Progenitor cell of endocrine pancreas (in vitro differentiated cells): ENCODE measurements around the gene ZNF292. TPM values are rescaled to one million over a fixed set of nuclear protein-coding genes. Genes with fewer than 3 reads are reported as not detected.
"Not testable (repeated sequence)": the region's sequence is repeated elsewhere in the genome, so short reads cannot be mapped to it uniquely, and the experiment has no call there.

Experiments used
- DNase-seq: peaks from one replicate; pipeline ENCODE4 v3.0.0; 2021; ENCODE audit warnings: low spot score; ENCODE audit not compliant: unreplicated experiment
- H3K27ac Mint-ChIP-seq: 2 replicates; pipeline ENCODE4 v1.8.0; 2021; ENCODE audit warnings: mild to moderate bottlenecking, moderate library complexity, mixed read lengths
- H3K27me3 Mint-ChIP-seq: 2 replicates; pipeline ENCODE4 v1.8.0; 2021; ENCODE audit warnings: mixed read lengths
- H3K36me3 Mint-ChIP-seq: 2 replicates; pipeline ENCODE4 v1.8.0; 2022; ENCODE audit warnings: mixed read lengths; ENCODE audit not compliant: insufficient read depth
- H3K4me1 Mint-ChIP-seq: 2 replicates; pipeline ENCODE4 v1.8.0; 2021; ENCODE audit warnings: low read depth, mixed read lengths
- H3K4me3 Mint-ChIP-seq: 2 replicates; pipeline ENCODE4 v1.8.0; 2021; ENCODE audit warnings: low read depth, mild to moderate bottlenecking, moderate library complexity, mixed read lengths
- H3K9me3 Mint-ChIP-seq: 2 replicates; pipeline ENCODE4 v1.8.0; 2021; ENCODE audit warnings: low read depth, mixed read lengths
- CTCF ChIP-seq: fragments of 200-600 bp; sonication (generic); IDR thresholded peaks from one replicate; pipeline ENCODE4 v1.5.0; 2021; ENCODE audit warnings: antibody characterized with exemption, mild to moderate bottlenecking; ENCODE audit not compliant: unreplicated experiment
- total RNA-seq: library from RNA; stranded (reverse); gene quantifications from 2 replicates; pipeline ENCODE4 v1.2.1, GENCODE V29; 2021

The ZNF292 gene
- total RNA-seq, 1 donor from 2014 or later, result 67.9 TPM

- Mint-ChIP-seq H3K36me3 (no peaks in the 10 kb centered on the region), H3K27ac (peak overlapping the region; percentile 70), H3K9me3 (peaks cover 2% of the 10 kb centered on the region), H3K4me1 (peaks cover 27% of the 10 kb centered on the region), H3K4me3 (peak overlapping the region; percentile 72), H3K27me3 (peaks cover 2% of the 10 kb centered on the region)
- TF ChIP-seq CTCF, result no peak
- peak; percentile 51 for DNase-seq
These were observed 3.4 kb upstream of the ZNF292 start for GRCh38 chr6:87151781-87152525.

GRCh38 chr6:87152526-87152955 lies 2.8 kb upstream of the ZNF292 start:
- H3K4me1 Mint-ChIP-seq, result peaks cover 28% of the 10 kb centered on the region
- H3K27ac Mint-ChIP-seq, result peak overlapping the region; percentile 70
- no peak for DNase-seq
- H3K36me3 Mint-ChIP-seq, result no peaks in the 10 kb centered on the region
- H3K9me3 Mint-ChIP-seq, result peaks cover 2% of the 10 kb centered on the region
- H3K4me3 Mint-ChIP-seq, result peak overlapping the region; percentile 72
- peaks cover 2% of the 10 kb centered on the region for H3K27me3 Mint-ChIP-seq
- TF ChIP-seq CTCF, result no peak

GRCh38 chr6:87154641-87154992 lies 748 bp upstream of the ZNF292 start:
- H3K27ac Mint-ChIP-seq, result peak overlapping the region; percentile 99
- TF ChIP-seq CTCF, result no peak
- H3K27me3 Mint-ChIP-seq, result peaks cover 2% of the 10 kb centered on the region
- H3K4me1 Mint-ChIP-seq, result peaks cover 27% of the 10 kb centered on the region
- no peak for DNase-seq
- peak overlapping the region; percentile 88 for H3K4me3 Mint-ChIP-seq
- peaks cover 2% of the 10 kb centered on the region for H3K9me3 Mint-ChIP-seq
- peaks cover 3% of the 10 kb centered on the region for H3K36me3 Mint-ChIP-seq

- peak overlapping the region; percentile 88 for H3K4me3 Mint-ChIP-seq
- peak; percentile 52 for DNase-seq
- TF ChIP-seq CTCF, result no peak
- H3K36me3 Mint-ChIP-seq, result peaks cover 3% of the 10 kb centered on the region
- H3K27ac Mint-ChIP-seq, result peak overlapping the region; percentile 99
- peaks cover 24% of the 10 kb centered on the region for H3K4me1 Mint-ChIP-seq
- no peaks in the 10 kb centered on the region for H3K9me3 Mint-ChIP-seq
- H3K27me3 Mint-ChIP-seq, result no peaks in the 10 kb centered on the region
These were observed 764 bp downstream of the ZNF292 start for GRCh38 chr6:87155842-87156815.

- H3K27ac Mint-ChIP-seq, DNase-seq, H3K36me3 Mint-ChIP-seq, H3K9me3 Mint-ChIP-seq, H3K27me3 Mint-ChIP-seq: not testable (repeated sequence)
- Mint-ChIP-seq H3K4me1 (peaks cover 30% of the 10 kb centered on the region), H3K4me3 (peak overlapping the region; percentile 30)
These were observed 2.2 kb downstream of the ZNF292 start for GRCh38 chr6:87157596-87157995.
